Fibroblast of skin of scalp (primary cell): ENCODE results near the gene PTPRT.

Source experiments
- DNase-seq: peaks from one replicate; pipeline ENCODE4 v3.0.0-alpha.2; 2013

The PTPRT gene

DNA sequence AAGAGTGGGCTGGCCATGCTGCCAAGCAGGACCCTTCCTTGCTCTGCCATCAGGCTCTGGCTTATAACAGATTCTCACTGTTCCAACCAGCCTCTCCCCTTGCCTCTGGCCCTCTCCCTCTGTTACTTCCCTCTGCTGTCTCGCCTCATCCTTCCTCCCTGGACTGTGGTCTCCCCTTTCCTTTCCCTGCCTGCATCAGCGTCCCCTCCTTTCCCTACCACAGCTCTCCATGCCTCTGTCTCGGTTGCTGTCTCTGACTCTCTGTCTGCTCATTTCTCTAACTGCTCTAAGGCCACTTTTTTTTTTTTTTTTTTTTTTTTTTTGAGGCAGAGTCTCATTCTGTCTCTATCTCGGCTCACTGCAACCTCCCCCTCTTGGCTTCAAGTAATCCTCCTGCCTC, 173.4 kb downstream of the PTPRT start:
- DNase-seq = no peak

GRCh38 chr20:43015566-43015965, 174.1 kb downstream of the PTPRT start:
- no peak for DNase-seq

- DNase-seq = no peak
These were observed 175.5 kb downstream of the PTPRT start for GRCh38 chr20:43014206-43014605.

GRCh38 chr20:43011491-43011890, 178.2 kb downstream of the PTPRT start:
- no peak for DNase-seq

DNA sequence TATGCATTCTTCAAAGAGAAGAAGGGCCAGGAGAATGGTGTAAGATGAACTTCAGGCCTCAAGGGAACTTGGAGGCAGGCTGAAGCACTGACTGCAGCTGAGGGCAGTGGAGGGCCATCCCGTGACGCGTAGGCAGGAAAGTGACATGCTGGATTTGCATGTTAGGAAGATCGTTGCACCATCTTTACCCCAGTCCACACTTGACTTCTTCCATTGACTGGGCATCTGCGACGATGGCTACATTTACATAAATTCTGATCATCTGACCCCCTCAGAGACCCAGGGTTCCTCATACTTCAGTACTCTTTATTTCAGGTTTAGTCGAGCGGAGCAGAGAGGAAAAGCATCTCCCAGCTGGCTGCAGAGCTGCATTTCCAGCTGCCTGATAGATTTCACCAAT, 180.2 kb downstream of the PTPRT start:
- no peak for DNase-seq

DNA sequence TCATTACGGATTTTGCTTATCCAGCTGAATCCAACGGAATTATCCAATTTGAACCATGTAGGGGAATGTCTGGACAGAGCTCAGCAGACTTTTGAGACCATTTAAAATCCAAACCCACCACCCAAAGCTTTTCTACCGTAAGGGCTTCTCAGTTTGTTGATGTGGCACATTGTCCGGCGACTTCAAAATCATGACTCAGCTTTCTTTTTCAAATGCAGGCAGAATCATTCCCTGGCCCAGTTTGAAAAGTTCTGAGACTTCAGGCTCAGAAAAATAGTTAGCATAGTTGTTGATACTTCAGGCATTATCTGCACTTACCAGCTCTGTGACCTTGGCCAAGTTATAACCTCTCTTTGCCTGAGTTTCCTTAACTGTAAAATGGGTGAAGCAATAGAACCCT, 182.2 kb downstream of the PTPRT start:
- DNase-seq = no peak

DNA sequence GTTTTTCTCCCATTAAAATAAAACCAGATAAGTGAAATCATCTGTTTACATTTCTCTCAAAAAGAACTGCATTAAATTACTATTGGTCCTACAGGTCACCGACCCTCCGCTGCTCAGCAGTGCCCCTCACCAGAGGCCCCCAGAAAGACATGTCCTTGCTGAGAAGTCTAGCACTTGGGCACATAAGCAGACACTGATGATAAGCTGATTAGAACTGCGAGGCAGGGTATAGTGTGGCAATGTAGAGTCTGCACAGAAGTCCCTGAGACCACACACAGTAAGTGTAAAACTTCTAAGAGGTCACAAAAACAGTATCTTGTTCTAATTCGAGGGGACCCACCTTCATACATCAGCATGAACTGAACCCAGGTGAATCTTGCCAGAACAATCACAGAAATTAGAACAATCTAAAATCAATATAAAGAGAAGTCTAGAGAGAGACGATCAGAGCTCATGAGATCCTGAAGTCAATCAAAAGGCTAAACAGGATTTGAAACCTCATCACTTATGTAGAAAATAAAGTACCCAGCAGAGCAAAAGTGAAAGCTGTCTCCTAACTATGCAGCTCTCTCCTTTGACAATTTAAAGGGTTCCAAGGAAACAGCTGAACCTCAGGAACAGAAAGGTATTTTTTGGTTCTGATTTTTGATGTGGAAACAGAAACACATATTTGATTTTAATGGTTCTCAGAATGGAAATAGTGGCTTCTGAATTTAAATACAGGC, 182.9 kb downstream of the PTPRT start:
- no peak for DNase-seq

DNA sequence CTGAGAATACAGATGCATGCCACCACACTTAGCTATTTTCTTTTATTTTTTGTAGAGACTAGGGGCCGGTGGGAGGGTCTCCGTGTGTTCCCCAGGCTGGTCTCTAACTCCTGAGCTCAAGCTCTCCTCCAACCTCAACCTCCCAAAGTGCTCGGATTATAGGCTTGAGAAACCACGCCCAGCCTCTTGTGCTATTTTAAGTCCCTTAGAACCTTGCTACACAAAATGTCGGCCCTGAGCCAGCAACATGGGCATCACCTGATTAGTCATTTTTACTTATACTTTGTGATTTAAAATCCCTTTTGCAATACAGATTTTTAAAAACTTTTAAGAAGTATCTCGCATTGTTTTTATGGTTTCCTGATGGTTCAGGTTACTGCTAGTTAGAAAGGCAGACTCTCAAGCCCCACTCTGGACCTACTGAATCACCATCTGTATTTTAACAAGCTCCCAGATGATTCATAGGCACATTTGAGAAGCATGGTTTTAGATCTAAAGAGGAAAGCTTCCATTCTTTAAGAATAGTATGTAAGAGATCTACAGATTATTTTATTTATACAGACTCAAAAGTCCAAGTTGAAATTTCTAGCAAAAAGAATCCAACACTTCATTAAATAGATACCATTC, 186.3 kb downstream of the PTPRT start:
- no peak for DNase-seq

- no peak for DNase-seq
These were observed 193.6 kb downstream of the PTPRT start for GRCh38 chr20:42996141-42996540.

GRCh38 chr20:42988319-42988718, 201.4 kb downstream of the PTPRT start:
- no peak for DNase-seq

DNA sequence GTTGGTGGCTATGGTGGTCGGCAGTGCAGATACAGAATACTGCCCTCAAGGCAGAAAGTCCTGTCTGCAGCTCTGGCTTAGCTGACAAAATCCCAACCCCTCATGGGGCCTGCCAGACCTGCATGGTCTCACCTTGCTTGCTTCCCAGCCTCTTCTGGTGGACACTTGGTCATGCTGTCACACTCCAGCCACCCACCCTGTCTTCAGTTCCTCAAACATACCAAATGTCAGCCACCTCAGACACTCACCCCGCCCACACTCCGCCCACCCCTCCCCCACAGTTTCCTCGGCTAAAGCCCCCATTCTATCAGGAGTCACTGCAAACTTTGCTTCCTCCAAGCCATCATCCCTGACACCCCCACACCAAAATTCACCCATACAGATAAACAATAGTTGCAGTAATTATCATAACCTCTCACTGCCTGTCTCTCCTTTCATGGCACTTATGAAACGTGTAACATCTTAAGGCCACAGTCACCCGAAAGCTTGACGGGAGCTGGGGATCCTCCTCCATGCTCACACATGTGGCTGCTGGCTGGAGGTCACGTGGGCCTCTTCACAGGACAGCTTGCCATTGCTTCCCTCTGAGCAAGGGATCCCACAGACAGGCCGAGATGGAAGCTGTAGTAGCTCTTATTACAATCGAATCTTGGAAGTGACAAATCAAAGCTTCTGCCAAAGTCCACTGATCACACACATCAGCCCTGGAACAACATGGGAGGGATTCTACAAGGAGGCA, 202.2 kb downstream of the PTPRT start:
- DNase-seq = no peak

DNA sequence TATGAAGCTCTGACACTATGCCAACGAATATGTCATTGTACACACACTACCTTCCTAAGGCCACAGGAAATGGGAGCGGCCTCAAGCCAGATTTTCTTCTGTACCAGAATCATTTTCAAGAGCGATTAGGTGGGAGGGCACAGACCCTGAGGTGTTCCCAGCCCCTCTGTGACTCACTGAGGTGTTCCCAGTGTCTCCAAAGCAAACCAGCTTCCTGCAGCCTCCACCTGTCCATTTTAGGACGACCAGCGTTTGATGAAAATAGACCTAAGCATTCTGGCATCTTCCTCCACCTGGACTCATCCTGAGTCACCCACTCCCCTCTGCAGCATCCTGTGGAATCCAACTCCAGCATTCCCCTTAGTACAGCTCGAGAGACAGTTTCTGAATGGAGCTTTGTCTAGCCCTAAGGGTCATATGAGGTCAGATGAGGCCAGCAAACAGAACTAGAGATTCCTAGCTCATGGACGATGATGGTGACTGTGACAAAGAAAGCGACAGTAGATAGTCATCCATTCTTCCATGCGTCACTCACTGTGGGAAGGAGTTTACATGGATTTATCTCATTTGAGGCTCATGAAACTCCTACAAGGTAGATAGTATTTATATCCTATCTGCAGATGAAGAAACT, 203.4 kb downstream of the PTPRT start:
- no peak for DNase-seq

- DNase-seq = no peak
These were observed 204.1 kb downstream of the PTPRT start for GRCh38 chr20:42985628-42986027.

GRCh38 chr20:42982218-42982617, 207.5 kb downstream of the PTPRT start:
- DNase-seq = no peak

- DNase-seq = no peak
These were observed 208.5 kb downstream of the PTPRT start for GRCh38 chr20:42981253-42981652.

- DNase-seq = no peak
These were observed 210.0 kb downstream of the PTPRT start for GRCh38 chr20:42979720-42980119.

DNA sequence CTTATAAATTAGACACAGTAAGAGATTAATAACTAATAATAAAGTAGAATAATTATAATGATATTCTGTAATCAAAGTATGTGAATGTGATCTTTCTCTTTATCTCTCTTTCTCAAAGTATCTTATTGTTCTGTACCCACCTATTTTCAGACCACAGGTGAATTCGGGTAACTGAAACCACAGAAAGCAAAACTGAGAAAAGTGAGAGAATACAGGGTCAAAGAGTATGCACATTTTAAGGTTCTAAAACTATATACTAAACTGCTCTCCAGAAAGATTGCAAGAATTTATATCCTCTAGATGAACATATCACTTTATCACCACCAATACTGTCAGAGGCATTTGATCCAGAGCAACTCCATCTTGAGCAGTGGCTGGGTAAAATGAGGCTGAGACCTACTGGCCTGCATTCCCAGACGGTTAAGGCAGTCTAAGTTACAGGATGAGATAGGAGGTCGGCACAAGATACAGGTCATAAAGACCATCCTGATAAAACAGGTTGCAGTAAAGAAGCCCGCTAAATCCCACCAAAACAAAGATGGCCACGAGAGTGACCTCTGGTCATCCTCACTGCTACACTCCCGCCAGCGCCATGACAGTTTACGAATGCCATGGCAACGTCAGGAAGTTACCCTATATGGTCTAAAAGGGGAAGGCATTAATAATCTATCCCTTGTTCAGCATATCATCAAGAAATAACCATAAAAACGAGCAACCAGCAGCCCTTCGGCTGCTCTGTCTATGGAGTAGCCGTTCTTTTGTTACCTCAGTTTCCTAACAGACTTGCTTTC, 211.3 kb downstream of the PTPRT start:
- DNase-seq = no peak

GRCh38 chr20:42975974-42976373, 213.7 kb downstream of the PTPRT start:
- no peak for DNase-seq

DNA sequence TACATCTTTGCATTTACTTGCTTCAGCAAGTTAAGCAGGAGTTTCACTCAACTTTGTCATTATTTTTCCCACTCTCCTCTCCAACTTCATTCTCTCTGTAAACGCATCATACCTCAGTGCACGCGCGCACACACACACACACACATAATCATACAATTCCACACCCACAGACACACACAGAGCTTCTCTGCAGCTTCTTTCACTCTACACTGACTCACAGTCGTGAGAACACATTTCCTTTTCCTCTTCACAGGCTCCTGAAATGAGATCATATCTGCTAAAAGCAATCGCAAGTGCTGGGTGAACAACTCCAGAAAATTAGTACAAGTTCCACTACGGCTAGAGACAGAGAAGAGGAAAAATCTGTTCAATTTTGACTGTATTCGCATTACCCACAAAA, 215.4 kb downstream of the PTPRT start:
- DNase-seq = no peak

GRCh38 chr20:42972591-42972990, 217.1 kb downstream of the PTPRT start:
- no peak for DNase-seq

- no peak for DNase-seq
These were observed 221.0 kb downstream of the PTPRT start for GRCh38 chr20:42968746-42969145.

DNA sequence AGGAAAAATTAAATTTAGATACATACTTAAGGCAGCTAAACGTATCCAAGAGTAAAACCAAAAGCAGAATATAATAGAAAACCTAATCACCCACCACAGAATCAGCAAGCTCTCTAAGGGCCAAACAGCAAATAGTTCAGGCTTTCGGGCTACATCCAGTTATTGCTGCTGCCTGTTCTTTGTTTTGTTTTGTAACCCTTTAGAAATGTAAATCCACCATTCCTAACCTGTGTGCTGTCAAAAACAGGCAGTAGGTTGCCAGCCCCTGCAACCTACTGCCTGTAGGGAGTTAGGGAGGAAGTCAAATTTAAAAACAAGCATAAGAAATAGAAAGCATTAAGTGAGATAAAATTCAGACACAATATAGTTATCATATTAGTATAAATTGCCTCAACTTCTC, 225.9 kb downstream of the PTPRT start:
- DNase-seq = no peak

DNA sequence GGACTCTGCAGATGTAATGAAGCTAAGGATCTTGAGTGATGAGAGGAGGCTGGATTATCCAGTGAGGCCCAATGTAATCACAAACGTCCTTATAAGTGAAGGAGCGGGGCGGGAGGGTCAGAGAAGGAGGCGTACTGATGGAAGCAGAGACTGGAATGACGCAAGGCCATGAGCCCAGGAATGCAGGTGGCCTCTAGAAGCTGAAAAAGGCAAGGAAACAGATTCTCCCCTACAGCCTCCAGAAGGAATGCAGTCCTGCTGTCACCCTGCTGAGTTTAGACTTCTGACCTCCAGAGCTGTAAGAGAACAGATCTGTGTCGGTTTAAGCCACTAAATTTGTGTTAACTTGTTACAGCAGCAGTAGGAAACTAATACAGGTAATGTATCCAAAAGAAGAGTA, 227.9 kb downstream of the PTPRT start:
- no peak for DNase-seq
